Liver (tissue), 9 donors: ENCODE data around the gene TSPEAR. TPM values are rescaled to one million over a fixed set of nuclear protein-coding genes. Genes with fewer than 3 reads are reported as not detected.

Experiments used
- DNase-seq: peaks from one replicate; pipeline ENCODE4 v3.0.0-alpha.2; 2017; ENCODE audit warnings: low spot score
- H3K27ac ChIP-seq, 2 donors: one replicate each; pipeline ENCODE4 v1.7.0; 2013; ENCODE audit warnings: inconsistent platforms in 2 of 2, low read length in 2 of 2, control low read depth in 1 of 2, low read depth in 1 of 2, mild to moderate bottlenecking in 1 of 2
- H3K27me3 ChIP-seq, 4 donors: one replicate each; pipeline versions ENCODE4 v1.6.1 to v1.7.0; 2013; ENCODE audit warnings: low read length in 3 of 4, inconsistent platforms in 1 of 4, mild to moderate bottlenecking in 1 of 4, moderate library complexity in 1 of 4; ENCODE audit not compliant: control insufficient read depth in 4 of 4, insufficient read depth in 4 of 4
- H3K36me3 ChIP-seq, 4 donors: one replicate each; pipeline versions ENCODE4 v1.6.1 to v1.7.0; 2013; ENCODE audit warnings: low read length in 3 of 4, mild to moderate bottlenecking in 3 of 4, low read depth in 1 of 4, moderate library complexity in 1 of 4; ENCODE audit not compliant: control insufficient read depth in 4 of 4, insufficient read depth in 3 of 4
- H3K4me1 ChIP-seq, 4 donors: one replicate each; pipeline versions ENCODE4 v1.6.1 to v1.7.0; 2013; ENCODE audit warnings: low read length in 3 of 4, mild to moderate bottlenecking in 3 of 4, moderate library complexity in 1 of 4; ENCODE audit not compliant: control insufficient read depth in 4 of 4, insufficient read depth in 4 of 4
- H3K4me3 ChIP-seq, 3 donors: one replicate each; pipeline versions ENCODE4 v1.6.1 to v1.7.0; 2013; ENCODE audit warnings: low read length in 3 of 3, control low read depth in 1 of 3, low read depth in 1 of 3, mild to moderate bottlenecking in 1 of 3
- H3K9ac ChIP-seq, 2 donors: one replicate each; pipeline ENCODE4 v1.7.0; 2013; ENCODE audit warnings: low read length in 2 of 2, mild to moderate bottlenecking in 2 of 2, moderate library complexity in 2 of 2, control low read depth in 1 of 2, low read depth in 1 of 2
- H3K9me3 ChIP-seq, 4 donors: one replicate each; pipeline versions ENCODE4 v1.6.1 to v1.7.0; 2013; ENCODE audit warnings: low read length in 3 of 4; ENCODE audit not compliant: control insufficient read depth in 4 of 4
- ATF3 ChIP-seq: IDR thresholded peaks from 2 replicates; pipeline ENCODE4 v1.6.1; 2016; ENCODE audit warnings: antibody characterized with exemption
- EGR1 ChIP-seq, 2 donors: IDR thresholded peaks; 2 replicates each; pipeline ENCODE4 v1.6.1; 2016 to 2018; ENCODE audit warnings: antibody characterized with exemption in 2 of 2, low read depth in 2 of 2
- FOXA2 ChIP-seq: IDR thresholded peaks from 2 replicates; pipeline ENCODE4 v1.6.1; 2016; ENCODE audit warnings: antibody characterized with exemption
- GABPA ChIP-seq, 2 donors: IDR thresholded peaks in 1 of 2; conservative IDR thresholded peaks in 1 of 2; 2 replicates each; pipeline ENCODE4 v1.6.1; 2016; ENCODE audit warnings: antibody characterized with exemption in 2 of 2, mild to moderate bottlenecking in 1 of 2, moderate library complexity in 1 of 2
- HNF4A ChIP-seq, 2 donors: conservative IDR thresholded peaks; 2 replicates each; pipeline ENCODE4 v1.6.1; 2016; ENCODE audit warnings: antibody characterized with exemption in 2 of 2, mild to moderate bottlenecking in 2 of 2
- HNF4G ChIP-seq: IDR thresholded peaks from 2 replicates; pipeline ENCODE4 v1.6.1; 2016; ENCODE audit warnings: antibody characterized with exemption
- JUND ChIP-seq, 2 donors: IDR thresholded peaks; 2 replicates each; pipeline ENCODE4 v1.6.1; 2016; ENCODE audit warnings: antibody characterized with exemption in 2 of 2
- NR2F2 ChIP-seq: IDR thresholded peaks from 2 replicates; pipeline ENCODE4 v1.6.1; 2016; ENCODE audit warnings: antibody characterized with exemption
- RAD21 ChIP-seq, 2 donors: IDR thresholded peaks; 2 replicates each; pipeline ENCODE4 v1.6.1; 2016; ENCODE audit warnings: antibody characterized with exemption in 2 of 2, mild to moderate bottlenecking in 2 of 2
- REST ChIP-seq: IDR thresholded peaks from 2 replicates; pipeline ENCODE4 v1.6.1; 2016; ENCODE audit warnings: antibody characterized with exemption, mild to moderate bottlenecking
- RXRA ChIP-seq, 2 donors: IDR thresholded peaks; 2 replicates each; pipeline ENCODE4 v1.6.1; 2017 to 2018; ENCODE audit warnings: antibody characterized with exemption in 2 of 2, mild to moderate bottlenecking in 1 of 2
- SP1 ChIP-seq: IDR thresholded peaks from 2 replicates; pipeline ENCODE4 v1.6.1; 2018; ENCODE audit warnings: antibody characterized with exemption, mild to moderate bottlenecking
- TAF1 ChIP-seq: conservative IDR thresholded peaks from 2 replicates; pipeline ENCODE4 v1.6.1; 2016; ENCODE audit warnings: antibody characterized with exemption, mild to moderate bottlenecking
- YY1 ChIP-seq: IDR thresholded peaks from 2 replicates; pipeline ENCODE4 v1.6.1; 2016; ENCODE audit warnings: antibody characterized with exemption, mild to moderate bottlenecking
- WGBS: extraction: QIAGEN DNeasy Blood & Tissue Kit; methylation state at CpG from one replicate; pipeline ENCODE4 v1.1.7; 2013; 5-methylcytosine and 5-hydroxymethylcytosine counted together
- polyA plus RNA-seq, 2 donors: library from polyadenylated mRNA; stranded (reverse) in 1 of 2; unstranded in 1 of 2; fragments of 200-250 nt in 1 of 2; fragments of >200 nt in 1 of 2; fragmentation: Nextera tagmentation in 1 of 2; extraction: Ambion mirVana in 1 of 2; gene quantifications; one replicate each; pipeline versions ENCODE4 v1.2.1 to v1.2.3, GENCODE V29; 2013 to 2015
- total RNA-seq, 2 donors: library from RNA; depleted of rRNA; stranded (reverse); fragments of >200 nt; gene quantifications; one replicate each; pipeline ENCODE4 v1.2.3, GENCODE V29; 2014
- TF ChIP-seq, protein P1 (sequence below): fragments of 150-350 bp; IDR thresholded peaks from 2 replicates; pipeline ENCODE4 v1.5.1; 2017; ENCODE audit warnings: improper control_type of control experiment, low read depth, low read length; ENCODE audit not compliant: missing input control
- TF ChIP-seq, protein P2 (sequence below): IDR thresholded peaks from 2 replicates; pipeline ENCODE4 v1.6.1; 2016; ENCODE audit warnings: antibody characterized with exemption
- donor health status: healthy.
- donor health status: healthy.
- donor health status: healthy.
- donor health status: healthy.
- donor health status: healthy.

TSPEAR gene
- total and polyA plus RNA-seq, 4 donors, result under 0.01 to 0.14 (median 0.01) TPM; not detected in 1

- DNase-seq, result no peak
- H3K36me3 ChIP-seq, result no peaks in the 10 kb centered on the region
- 42% methylated on average over 9 of the region's 9 CpGs for WGBS
- H3K4me3 ChIP-seq, result no peak overlapping the region
- H3K9me3 ChIP-seq, result no peaks in the 10 kb centered on the region
- H3K27ac ChIP-seq, result no peak overlapping the region
- H3K4me1 ChIP-seq, result peaks cover 0 to 11% (median 6%) of the 10 kb centered on the region in 4 donors
- no peak overlapping the region for H3K9ac ChIP-seq
- peaks cover 0 to 37% (median 10%) of the 10 kb centered on the region in 4 donors for H3K27me3 ChIP-seq
- TF ChIP-seq EGR1 (IDR thresholded peaks at IDR 0.05; ENCODE audit: low read depth in 2 of 2) (no peak), TAF1 (no peak), GABPA (IDR thresholded peaks at IDR 0.05 in 1 of 2, conservative IDR thresholded peaks at IDR 0.05 in 1 of 2) (no peak), RXRA (IDR thresholded peaks at IDR 0.05) (no peak), JUND (IDR thresholded peaks at IDR 0.05) (no peak), REST (no peak), YY1 (no peak), ATF3 (no peak), RAD21 (IDR thresholded peaks at IDR 0.05) (no peak), HNF4G (no peak), NR2F2 (no peak), FOXA2 (no peak), SP1 (no peak), HNF4A (conservative IDR thresholded peaks at IDR 0.05) (no peak)
- TF ChIP-seq, protein P1, sequence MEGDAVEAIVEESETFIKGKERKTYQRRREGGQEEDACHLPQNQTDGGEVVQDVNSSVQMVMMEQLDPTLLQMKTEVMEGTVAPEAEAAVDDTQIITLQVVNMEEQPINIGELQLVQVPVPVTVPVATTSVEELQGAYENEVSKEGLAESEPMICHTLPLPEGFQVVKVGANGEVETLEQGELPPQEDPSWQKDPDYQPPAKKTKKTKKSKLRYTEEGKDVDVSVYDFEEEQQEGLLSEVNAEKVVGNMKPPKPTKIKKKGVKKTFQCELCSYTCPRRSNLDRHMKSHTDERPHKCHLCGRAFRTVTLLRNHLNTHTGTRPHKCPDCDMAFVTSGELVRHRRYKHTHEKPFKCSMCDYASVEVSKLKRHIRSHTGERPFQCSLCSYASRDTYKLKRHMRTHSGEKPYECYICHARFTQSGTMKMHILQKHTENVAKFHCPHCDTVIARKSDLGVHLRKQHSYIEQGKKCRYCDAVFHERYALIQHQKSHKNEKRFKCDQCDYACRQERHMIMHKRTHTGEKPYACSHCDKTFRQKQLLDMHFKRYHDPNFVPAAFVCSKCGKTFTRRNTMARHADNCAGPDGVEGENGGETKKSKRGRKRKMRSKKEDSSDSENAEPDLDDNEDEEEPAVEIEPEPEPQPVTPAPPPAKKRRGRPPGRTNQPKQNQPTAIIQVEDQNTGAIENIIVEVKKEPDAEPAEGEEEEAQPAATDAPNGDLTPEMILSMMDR, result no peak
- TF ChIP-seq, protein P2, sequence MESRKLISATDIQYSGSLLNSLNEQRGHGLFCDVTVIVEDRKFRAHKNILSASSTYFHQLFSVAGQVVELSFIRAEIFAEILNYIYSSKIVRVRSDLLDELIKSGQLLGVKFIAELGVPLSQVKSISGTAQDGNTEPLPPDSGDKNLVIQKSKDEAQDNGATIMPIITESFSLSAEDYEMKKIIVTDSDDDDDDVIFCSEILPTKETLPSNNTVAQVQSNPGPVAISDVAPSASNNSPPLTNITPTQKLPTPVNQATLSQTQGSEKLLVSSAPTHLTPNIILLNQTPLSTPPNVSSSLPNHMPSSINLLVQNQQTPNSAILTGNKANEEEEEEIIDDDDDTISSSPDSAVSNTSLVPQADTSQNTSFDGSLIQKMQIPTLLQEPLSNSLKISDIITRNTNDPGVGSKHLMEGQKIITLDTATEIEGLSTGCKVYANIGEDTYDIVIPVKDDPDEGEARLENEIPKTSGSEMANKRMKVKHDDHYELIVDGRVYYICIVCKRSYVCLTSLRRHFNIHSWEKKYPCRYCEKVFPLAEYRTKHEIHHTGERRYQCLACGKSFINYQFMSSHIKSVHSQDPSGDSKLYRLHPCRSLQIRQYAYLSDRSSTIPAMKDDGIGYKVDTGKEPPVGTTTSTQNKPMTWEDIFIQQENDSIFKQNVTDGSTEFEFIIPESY, result no peak
These were observed 1.8 kb upstream of the TSPEAR start for GRCh38 chr21:44713130-44713529.
